Spleen (tissue), 11 donors: ENCODE measurements around the gene BMP5. TPM values are rescaled to one million over a fixed set of nuclear protein-coding genes. Genes with fewer than 3 reads are reported as not detected.

Experiments
- DNase-seq: peaks from one replicate; pipeline ENCODE4 v3.0.0-alpha.2; 2020
- H3K27ac ChIP-seq, 8 donors: fragments of 200-600 bp; sonication (generic) in 7 of 8; 1 replicate in 4 of 8; 2 replicates in 4 of 8; pipeline versions ENCODE4 v1.5.0 to v1.8.0; 2016 to 2021; ENCODE audit warnings: inconsistent platforms in 4 of 8, mild to moderate bottlenecking in 4 of 8, moderate library complexity in 1 of 8
- H3K27me3 ChIP-seq, 7 donors: fragments of 200-600 bp; sonication (generic) in 6 of 7; replicated peaks in 1 of 7; 1 replicate in 4 of 7; 2 replicates in 3 of 7; pipeline versions ENCODE4 v1.5.0 to v1.8.0; 2016 to 2021; ENCODE audit warnings: inconsistent platforms in 3 of 7, mild to moderate bottlenecking in 1 of 7
- H3K36me3 ChIP-seq, 6 donors: fragments of 200-600 bp; sonication (generic) in 5 of 6; 1 replicate in 4 of 6; 2 replicates in 2 of 6; pipeline versions ENCODE4 v1.5.0 to v1.8.0; 2016 to 2021; ENCODE audit warnings: inconsistent platforms in 2 of 6
- H3K4me1 ChIP-seq, 6 donors: fragments of 200-600 bp; sonication (generic) in 5 of 6; 1 replicate in 3 of 6; 2 replicates in 3 of 6; pipeline versions ENCODE4 v1.5.0 to v1.8.0; 2016 to 2021; ENCODE audit warnings: inconsistent platforms in 3 of 6
- H3K4me3 ChIP-seq, 8 donors: fragments of 200-600 bp; sonication (generic) in 7 of 8; 1 replicate in 4 of 8; 2 replicates in 4 of 8; pipeline versions ENCODE4 v1.5.0 to v1.8.0; 2016 to 2021; ENCODE audit warnings: inconsistent platforms in 4 of 8, mild to moderate bottlenecking in 4 of 8, moderate library complexity in 2 of 8
- H3K9me3 ChIP-seq, 8 donors: fragments of 200-600 bp; sonication (generic) in 7 of 8; 1 replicate in 4 of 8; 2 replicates in 4 of 8; pipeline versions ENCODE4 v1.5.0 to v1.8.0; 2016 to 2021; ENCODE audit warnings: inconsistent platforms in 4 of 8
- CTCF ChIP-seq, 11 experiments: fragments of 200-600 bp in 7 of 11; fragments of 450-650 bp in 4 of 11; sonication (generic) in 4 of 11; IDR thresholded peaks in 8 of 11; conservative IDR thresholded peaks in 3 of 11; 1 replicate in 7 of 11; 2 replicates in 4 of 11; pipeline versions ENCODE4 v1.4.0 to v1.8.0; 2016 to 2021; ENCODE audit warnings: antibody characterized with exemption in 11 of 11, inconsistent platforms in 4 of 11, mild to moderate bottlenecking in 1 of 11
- POLR2A ChIP-seq, 3 donors: fragments of 450-650 bp; IDR thresholded peaks; one replicate each; pipeline ENCODE4 v1.5.1; 2017; ENCODE audit warnings: antibody characterized with exemption in 3 of 3, mild to moderate bottlenecking in 1 of 3
- POLR2AphosphoS5 ChIP-seq, 3 donors: sonication (generic); formaldehyde crosslinking; IDR thresholded peaks; one replicate each; pipeline ENCODE4 v1.5.1; 2017; ENCODE audit warnings: antibody characterized with exemption in 3 of 3
- WGBS, 5 donors: extraction: QIAGEN DNeasy Blood & Tissue Kit in 3 of 5; methylation state at CpG; one replicate each; pipeline versions ENCODE4 v1.1.5 to v1.1.7; 2013 to 2018; 5-methylcytosine and 5-hydroxymethylcytosine counted together
- intact Hi-C: fragments of 100-400 bp; cut with DNase I; formaldehyde crosslinking; loops from one replicate; pipeline ENCODE4 v1.15.0; 2023; ENCODE audit warnings: low total_unique reads
- polyA plus RNA-seq, 3 donors: library from polyadenylated mRNA; stranded (reverse); fragments of 200-250 nt; gene quantifications; one replicate each; pipeline ENCODE4 v1.2.1, GENCODE V29; 2013
- total RNA-seq, 7 donors: library from RNA; depleted of rRNA in 3 of 7; stranded (reverse); fragments of >200 nt in 3 of 7; fragmentation: NEBNext Ultra II Directional in 4 of 7; extraction: Animal tissue kit (Norgen Biotek cat#: 25700) in 4 of 7; gene quantifications; one replicate each; pipeline versions ENCODE4 v1.1.0 to v1.2.1, GENCODE V29; 2016 to 2021
- donor health status: healthy with polysubstance abuse.
- donor health status: DM: no; HTN: no; CAD: no; lungs with moderate emphysema.
- donor health status: DM: no; HTN: no; CAD: no.
- donor health status: Bipolar disorder and iron deficiency.
- donor health status: healthy.
- donor health status: DM: no; HTN: no; CAD: no.
- donor health status: DM: yes; HTN: yes; CAD: no.

Gene BMP5
- total and polyA plus RNA-seq, 10 donors: not detected

DNA sequence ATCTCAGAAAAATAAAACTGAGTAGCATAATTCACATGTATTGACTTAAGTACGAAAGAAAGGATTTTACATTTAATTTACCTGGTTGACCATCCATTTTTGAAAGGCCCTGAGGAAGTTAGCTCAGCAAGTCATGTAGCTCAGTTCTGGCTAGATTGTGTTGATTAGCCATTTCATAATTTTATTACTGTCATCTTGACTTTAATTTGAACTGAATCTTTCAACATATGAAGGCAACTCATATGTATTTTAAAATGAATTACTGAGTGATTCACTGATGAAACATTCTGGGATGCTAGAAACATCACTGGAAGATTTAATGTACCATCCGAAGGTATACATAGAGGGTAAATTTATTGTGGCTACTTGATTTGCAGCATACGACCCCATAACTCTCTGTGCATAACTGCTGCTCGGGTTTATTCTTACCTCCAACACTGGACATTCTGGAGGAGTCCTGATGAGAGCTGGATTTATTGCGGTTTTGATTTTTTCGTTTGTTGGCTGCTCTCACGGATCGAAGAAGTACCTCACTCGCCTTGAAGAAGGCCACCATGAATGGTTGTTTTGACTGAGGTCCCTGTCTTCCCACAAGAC is 101.7 kb downstream of the BMP5 start:
- H3K9me3 ChIP-seq: no peaks in the 10 kb centered on the region
- H3K4me3 ChIP-seq: no peak overlapping the region
- no peaks in the 10 kb centered on the region for H3K27me3 ChIP-seq
- no peaks in the 10 kb centered on the region for H3K36me3 ChIP-seq
- intact Hi-C loops: no loop called here
- no peak for DNase-seq
- TF ChIP-seq POLR2A (IDR thresholded peaks at IDR 0.05): no peak
- TF ChIP-seq CTCF (IDR thresholded peaks at IDR 0.05 in 8 of 11, conservative IDR thresholded peaks at IDR 0.05 in 3 of 11): no peak
- no peak for TF ChIP-seq POLR2AphosphoS5 (IDR thresholded peaks at IDR 0.05)
- H3K27ac ChIP-seq: no peak overlapping the region
- H3K4me1 ChIP-seq: no peaks in the 10 kb centered on the region
- WGBS, 5 donors: 80 to 89% (median 88%) methylated on average over 9 of the region's 9 CpGs

DNA sequence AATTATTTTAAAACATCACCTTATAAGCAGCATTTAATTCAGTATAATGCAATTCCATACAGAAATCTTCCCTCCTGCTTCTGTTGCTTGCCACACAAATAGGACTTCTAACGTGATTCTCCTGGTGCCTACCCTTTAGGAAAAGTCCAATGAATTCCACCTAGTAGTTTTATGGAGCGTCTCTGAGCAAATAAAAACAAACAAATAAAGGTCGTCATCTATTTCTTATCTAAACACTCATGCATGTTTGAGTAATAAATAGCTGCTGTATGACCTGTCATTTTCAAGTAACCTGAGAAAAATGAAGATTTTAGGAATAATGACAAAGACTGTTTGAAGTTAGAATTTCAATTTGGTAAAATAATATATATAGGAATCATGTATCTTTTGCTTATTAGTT is 102.7 kb downstream of the BMP5 start:
- H3K4me3 ChIP-seq: no peak overlapping the region
- H3K4me1 ChIP-seq: no peaks in the 10 kb centered on the region
- no peak overlapping the region for H3K27ac ChIP-seq
- no peaks in the 10 kb centered on the region for H3K36me3 ChIP-seq
- no peaks in the 10 kb centered on the region for H3K27me3 ChIP-seq
- WGBS, 5 donors: 63 to 78% (median 70%) methylated on average over 3 of the region's 3 CpGs
- no peak for DNase-seq
- no peaks in the 10 kb centered on the region for H3K9me3 ChIP-seq
- intact Hi-C loops: no loop called here
- TF ChIP-seq POLR2AphosphoS5 (IDR thresholded peaks at IDR 0.05): no peak
- no peak for TF ChIP-seq CTCF (IDR thresholded peaks at IDR 0.05 in 8 of 11, conservative IDR thresholded peaks at IDR 0.05 in 3 of 11)
- no peak for TF ChIP-seq POLR2A (IDR thresholded peaks at IDR 0.05)

- no peaks in the 10 kb centered on the region for H3K36me3 ChIP-seq
- DNase-seq: no peak
- H3K9me3 ChIP-seq: no peaks in the 10 kb centered on the region
- WGBS, 5 donors: 67 to 88% (median 85%) methylated on average over 1 of the region's 1 CpG
- no peak overlapping the region for H3K27ac ChIP-seq
- intact Hi-C loops: no loop called here
- TF ChIP-seq POLR2AphosphoS5 (IDR thresholded peaks at IDR 0.05) (no peak), POLR2A (IDR thresholded peaks at IDR 0.05) (no peak), CTCF (IDR thresholded peaks at IDR 0.05 in 8 of 11, conservative IDR thresholded peaks at IDR 0.05 in 3 of 11) (no peak)
- no peaks in the 10 kb centered on the region for H3K4me1 ChIP-seq
- H3K4me3 ChIP-seq: no peak overlapping the region
- no peaks in the 10 kb centered on the region for H3K27me3 ChIP-seq
Observed at GRCh38 chr6:55759536-55759935, 115.9 kb downstream of the BMP5 start.

DNA sequence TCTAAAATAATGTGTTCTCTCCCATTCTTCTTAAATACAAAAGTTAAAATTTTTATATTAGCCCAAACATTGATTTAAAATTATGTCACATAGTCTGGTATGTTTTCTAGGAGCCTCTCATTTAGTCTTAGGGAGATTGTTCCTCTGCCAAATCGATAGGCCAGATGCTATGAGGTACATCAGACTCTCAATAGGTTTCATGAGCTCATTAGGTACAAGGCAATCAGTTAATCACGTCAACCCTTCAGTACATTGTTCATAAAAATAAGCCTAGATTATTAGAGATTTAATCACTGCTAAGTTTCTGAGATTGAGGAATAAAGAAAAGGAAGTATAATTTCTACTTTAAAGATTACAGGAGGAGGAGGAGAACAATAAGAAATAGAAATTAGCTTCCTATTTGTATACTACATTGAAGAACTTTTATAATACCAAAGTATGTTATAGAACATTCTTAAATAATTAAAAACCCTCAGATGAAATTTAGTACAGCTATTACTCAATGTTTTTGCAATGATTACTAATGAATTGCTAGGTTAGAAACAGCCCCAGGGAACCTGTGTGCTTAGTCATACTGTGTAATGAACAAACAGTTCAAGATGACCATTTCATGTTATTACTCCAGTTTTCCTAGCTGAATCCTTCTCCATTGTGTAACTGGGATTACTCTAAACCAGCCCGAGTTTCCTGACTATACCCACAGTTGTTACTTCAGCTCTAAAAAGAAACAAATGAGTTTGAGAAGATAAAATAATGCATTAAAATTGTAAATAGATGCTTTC is 117.0 kb downstream of the BMP5 start:
- intact Hi-C loops: no loop called here
- H3K27me3 ChIP-seq: no peaks in the 10 kb centered on the region
- no peak overlapping the region for H3K4me3 ChIP-seq
- H3K27ac ChIP-seq: no peak overlapping the region
- H3K36me3 ChIP-seq: no peaks in the 10 kb centered on the region
- TF ChIP-seq CTCF (IDR thresholded peaks at IDR 0.05 in 8 of 11, conservative IDR thresholded peaks at IDR 0.05 in 3 of 11): no peak
- TF ChIP-seq POLR2AphosphoS5 (IDR thresholded peaks at IDR 0.05): no peak
- TF ChIP-seq POLR2A (IDR thresholded peaks at IDR 0.05): no peak
- WGBS, 5 donors: 62 to 84% (median 66%) methylated on average over 3 of the region's 3 CpGs
- no peaks in the 10 kb centered on the region for H3K4me1 ChIP-seq
- no peaks in the 10 kb centered on the region for H3K9me3 ChIP-seq
- no peak for DNase-seq
